GM12873 (cell line): ENCODE results near the gene CCDC60.

Experiments
- CTCF ChIP-seq: IDR thresholded peaks from 2 replicates; pipeline ENCODE4 v1.5.1; 2012; ENCODE audit warnings: low read depth, mild to moderate bottlenecking, moderate library complexity, low read length, control low read depth; ENCODE audit not compliant: insufficient read depth; ENCODE audit errors: missing control alignments

The CCDC60 gene

GRCh38 chr12:119406811-119407210, 72.3 kb downstream of the CCDC60 start:
- no peak for TF ChIP-seq CTCF

GRCh38 chr12:119409043-119409442, 74.5 kb downstream of the CCDC60 start:
- TF ChIP-seq CTCF: no peak

DNA sequence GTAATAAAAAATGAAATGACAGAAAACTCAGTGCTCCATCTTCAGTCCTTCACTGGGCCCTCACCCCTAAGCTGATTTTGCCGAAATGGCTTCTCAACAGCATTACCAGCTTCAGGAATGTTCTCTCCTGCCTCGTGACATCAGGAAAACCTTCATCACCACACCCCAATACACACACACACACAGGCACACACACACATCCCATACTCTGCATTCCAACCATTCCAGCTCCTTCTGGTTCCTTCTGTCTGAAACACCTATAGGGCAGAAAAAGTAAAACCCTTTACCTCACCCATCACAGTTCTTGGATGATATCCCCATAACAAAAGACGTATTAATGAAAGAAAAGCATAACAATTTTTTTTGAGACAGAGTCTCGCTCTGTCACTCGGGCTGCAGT, 75.9 kb downstream of the CCDC60 start:
- TF ChIP-seq CTCF: no peak

- no peak for TF ChIP-seq CTCF
These were observed 77.8 kb downstream of the CCDC60 start for GRCh38 chr12:119412306-119412705.

GRCh38 chr12:119412811-119413794, 78.6 kb downstream of the CCDC60 start:
- peak; percentile 89 for TF ChIP-seq CTCF

GRCh38 chr12:119415714-119416113, 81.2 kb downstream of the CCDC60 start:
- TF ChIP-seq CTCF: no peak

DNA sequence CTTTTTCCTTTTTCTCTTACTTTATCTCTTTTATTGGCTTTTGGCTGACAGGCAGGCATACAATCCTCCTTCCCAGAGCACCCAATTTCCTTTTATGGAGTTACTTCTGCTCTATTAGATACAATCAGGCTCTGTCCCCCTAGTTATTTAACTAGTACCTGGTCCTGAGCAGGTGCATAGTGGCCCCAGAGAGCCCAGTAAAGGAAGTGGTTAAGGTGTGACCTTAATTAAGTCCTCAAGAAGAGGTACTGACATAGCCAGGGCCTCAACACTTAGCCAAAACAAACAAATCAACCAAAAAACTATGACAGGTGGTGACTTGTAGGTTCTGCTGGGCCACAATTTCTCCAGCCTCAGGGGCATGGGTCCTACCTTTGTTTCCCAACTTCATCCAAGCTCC, 82.9 kb downstream of the CCDC60 start:
- no peak for TF ChIP-seq CTCF
